IPS-20b (cell line): Measurements from ENCODE around the gene NUP98.

ENCODE experiments used
- H3K27ac ChIP-seq: one replicate; pipeline ENCODE4 v1.5.1; 2013; ENCODE audit warnings: low read length
- H3K27me3 ChIP-seq: 2 replicates; pipeline ENCODE4 v1.6.1; 2013; ENCODE audit warnings: mild to moderate bottlenecking, low read length, inconsistent platforms; ENCODE audit not compliant: insufficient read depth
- H3K36me3 ChIP-seq: 2 replicates; pipeline ENCODE4 v1.6.1; 2013; ENCODE audit warnings: low read depth, mild to moderate bottlenecking, inconsistent platforms, low read length, moderate library complexity; ENCODE audit not compliant: insufficient read depth
- H3K4me1 ChIP-seq: 2 replicates; pipeline ENCODE4 v1.6.1; 2013; ENCODE audit warnings: mild to moderate bottlenecking, control low read depth, inconsistent platforms, low read length, moderate library complexity; ENCODE audit not compliant: insufficient read depth
- H3K4me3 ChIP-seq: 2 replicates; pipeline ENCODE4 v1.5.1; 2013; ENCODE audit warnings: mild to moderate bottlenecking, low read length, inconsistent platforms
- H3K9ac ChIP-seq: 2 replicates; pipeline ENCODE4 v1.6.1; 2013; ENCODE audit warnings: low read depth, mild to moderate bottlenecking, inconsistent platforms, low read length, moderate library complexity
- H3K9me3 ChIP-seq: 2 replicates; pipeline ENCODE4 v1.6.1; 2013; ENCODE audit warnings: mild to moderate bottlenecking, low read depth, low read length, inconsistent platforms; ENCODE audit not compliant: insufficient read depth

Gene NUP98

GRCh38 chr11:3683039-3683438 lies 114.3 kb downstream of the NUP98 start:
- Histone ChIP-seq H3K4me3 (no peak overlapping the region), H3K27ac (no peak overlapping the region), H3K4me1 (no peaks in the 10 kb centered on the region), H3K9ac (no peak overlapping the region), H3K9me3 (no peaks in the 10 kb centered on the region), H3K36me3 (peaks cover 99% of the 10 kb centered on the region), H3K27me3 (no peaks in the 10 kb centered on the region)

- Histone ChIP-seq H3K36me3 (peaks cover 99% of the 10 kb centered on the region), H3K9me3 (no peaks in the 10 kb centered on the region), H3K9ac (no peak overlapping the region), H3K4me1 (no peaks in the 10 kb centered on the region), H3K27ac (no peak overlapping the region), H3K27me3 (no peaks in the 10 kb centered on the region), H3K4me3 (no peak overlapping the region)
Measured at GRCh38 chr11:3679077-3679476, 118.3 kb downstream of the NUP98 start.

GRCh38 chr11:3675971-3676370 lies 121.4 kb downstream of the NUP98 start:
- Histone ChIP-seq H3K4me1 (no peaks in the 10 kb centered on the region), H3K27me3 (no peaks in the 10 kb centered on the region), H3K4me3 (no peak overlapping the region), H3K9me3 (no peaks in the 10 kb centered on the region), H3K36me3 (peaks cover 89% of the 10 kb centered on the region), H3K27ac (no peak overlapping the region), H3K9ac (no peak overlapping the region)

- Histone ChIP-seq H3K4me3 (no peak overlapping the region), H3K27ac (no peak overlapping the region), H3K9ac (no peak overlapping the region), H3K27me3 (no peaks in the 10 kb centered on the region), H3K4me1 (no peaks in the 10 kb centered on the region), H3K9me3 (no peaks in the 10 kb centered on the region), H3K36me3 (peaks cover 71% of the 10 kb centered on the region)
Measured at GRCh38 chr11:3674189-3674588, 123.2 kb downstream of the NUP98 start.

GRCh38 chr11:3671334-3672254 lies 125.8 kb downstream of the NUP98 start, which contains the start of gene CHRNA10:
Gene CHRNA10 (minus strand): TSS chr11:3671384. CDS start chr11:3671312, 72 bp downstream.
- Histone ChIP-seq H3K4me3 (no peak within 1 kb of the TSS), H3K36me3 (peaks cover 48% of the 10 kb centered on the region), H3K9me3 (no peaks in the 10 kb centered on the region), H3K4me1 (no peaks in the 10 kb centered on the region), H3K27me3 (no peaks in the 10 kb centered on the region), H3K9ac (no peak within 1 kb of the TSS), H3K27ac (no peak within 1 kb of the TSS)

GRCh38 chr11:3669742-3670183 lies 127.6 kb downstream of the NUP98 start:
- Histone ChIP-seq H3K9ac (no peak overlapping the region), H3K4me1 (no peaks in the 10 kb centered on the region), H3K4me3 (no peak overlapping the region), H3K36me3 (peaks cover 40% of the 10 kb centered on the region), H3K27me3 (no peaks in the 10 kb centered on the region), H3K27ac (no peak overlapping the region), H3K9me3 (no peaks in the 10 kb centered on the region)

GRCh38 chr11:3669128-3669527 lies 128.2 kb downstream of the NUP98 start:
- Histone ChIP-seq H3K4me1 (no peaks in the 10 kb centered on the region), H3K36me3 (peaks cover 33% of the 10 kb centered on the region), H3K27me3 (no peaks in the 10 kb centered on the region), H3K9ac (no peak overlapping the region), H3K27ac (no peak overlapping the region), H3K9me3 (no peaks in the 10 kb centered on the region), H3K4me3 (no peak overlapping the region)

- Histone ChIP-seq H3K4me1 (no peaks in the 10 kb centered on the region), H3K9me3 (no peaks in the 10 kb centered on the region), H3K36me3 (peaks cover 18% of the 10 kb centered on the region; the same call in 1 of the 2 replicates), H3K4me3 (no peak overlapping the region), H3K27me3 (no peaks in the 10 kb centered on the region), H3K27ac (no peak overlapping the region), H3K9ac (no peak overlapping the region)
Measured at GRCh38 chr11:3667149-3668035, 130.0 kb downstream of the NUP98 start.

GRCh38 chr11:3666023-3666530 lies 131.3 kb downstream of the NUP98 start:
- Histone ChIP-seq H3K9me3 (no peaks in the 10 kb centered on the region), H3K27me3 (no peaks in the 10 kb centered on the region), H3K9ac (no peak overlapping the region), H3K4me1 (no peaks in the 10 kb centered on the region), H3K4me3 (no peak overlapping the region), H3K27ac (no peak overlapping the region), H3K36me3 (peaks cover 13% of the 10 kb centered on the region; the same call in 1 of the 2 replicates)

- H3K27ac ChIP-seq = no peak overlapping the region
- H3K9ac ChIP-seq = no peak overlapping the region
Measured at GRCh38 chr11:3665336-3666022, 131.9 kb downstream of the NUP98 start.

GRCh38 chr11:3664032-3664630 lies 133.2 kb downstream of the NUP98 start:
- Histone ChIP-seq H3K4me1 (no peaks in the 10 kb centered on the region), H3K27me3 (no peaks in the 10 kb centered on the region), H3K27ac (no peak overlapping the region), H3K4me3 (no peak overlapping the region), H3K9ac (no peak overlapping the region), H3K9me3 (no peaks in the 10 kb centered on the region), H3K36me3 (peaks cover 13% of the 10 kb centered on the region; the same call in 1 of the 2 replicates)

More at GRCh38 chr11:3665336-3666022, 131.9 kb downstream of the NUP98 start:
- Histone ChIP-seq H3K27me3 (no peaks in the 10 kb centered on the region), H3K4me3 (no peak overlapping the region), H3K4me1 (no peaks in the 10 kb centered on the region), H3K9me3 (no peaks in the 10 kb centered on the region), H3K36me3 (peaks cover 13% of the 10 kb centered on the region; the same call in 1 of the 2 replicates)
